Measurements from ENCODE around the gene SUGCT.

GRCh38 chr7:40782836-40783235 is 648.0 kb downstream of the SUGCT start:
- TF ChIP-seq RAD21 (CRISPR knock-in tag; IDR thresholded peaks at IDR 0.05): no peak
- no peak for TF ChIP-seq POLR2A (IDR thresholded peaks at IDR 0.05; ENCODE audit: insufficient read depth in 1 of 2, low read depth in 2 of 2, low read length in 2 of 2)
- TF ChIP-seq CTCF (CRISPR knock-in tag; IDR thresholded peaks at IDR 0.05): no peak
- TF ChIP-seq FIP1L1 (IDR thresholded peaks at IDR 0.05; ENCODE audit: borderline replicate concordance, insufficient read depth, low read depth, low read length): no peak
- no peak for TF ChIP-seq BRF2 (CRISPR knock-in tag; IDR thresholded peaks at IDR 0.05)
- no peak for TF ChIP-seq IRF1 (CRISPR knock-in tag; IDR thresholded peaks at IDR 0.05; ENCODE audit: low read depth)
- no peak for TF ChIP-seq EP300 (IDR thresholded peaks at IDR 0.05; ENCODE audit: low read depth in 2 of 2, low read length in 2 of 2)
- TF ChIP-seq EP300 (CRISPR knock-in tag; IDR thresholded peaks at IDR 0.05; ENCODE audit: borderline replicate concordance): no peak
